ENCODE measurements around the gene CNTROB. TPM values are rescaled to one million over a fixed set of nuclear protein-coding genes. Genes with fewer than 3 reads are reported as not detected.

The CNTROB gene
- total RNA-seq, 2 donors from 2014 or later, result 23.9 to 40.6 TPM

DNA sequence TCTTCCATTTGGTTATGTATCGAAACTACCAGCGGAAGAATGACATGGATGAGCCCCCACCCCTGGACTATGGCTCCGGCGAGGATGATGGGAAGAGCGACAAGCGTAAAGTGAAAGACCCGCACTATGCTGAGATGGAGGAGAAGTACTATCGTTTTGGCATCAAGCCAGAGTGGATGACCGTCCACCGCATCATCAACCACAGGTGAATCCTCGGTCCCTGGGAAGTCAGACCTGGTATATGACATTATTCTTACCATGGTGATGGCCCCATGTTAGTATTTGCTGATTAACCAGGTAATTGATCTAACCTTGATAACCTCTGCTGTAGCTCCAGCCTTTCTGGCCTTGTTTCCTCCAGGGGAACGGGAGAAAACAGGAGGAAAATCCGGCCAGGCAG lies 34.9 kb upstream of the CNTROB start:
- TF ChIP-seq, protein P1, sequence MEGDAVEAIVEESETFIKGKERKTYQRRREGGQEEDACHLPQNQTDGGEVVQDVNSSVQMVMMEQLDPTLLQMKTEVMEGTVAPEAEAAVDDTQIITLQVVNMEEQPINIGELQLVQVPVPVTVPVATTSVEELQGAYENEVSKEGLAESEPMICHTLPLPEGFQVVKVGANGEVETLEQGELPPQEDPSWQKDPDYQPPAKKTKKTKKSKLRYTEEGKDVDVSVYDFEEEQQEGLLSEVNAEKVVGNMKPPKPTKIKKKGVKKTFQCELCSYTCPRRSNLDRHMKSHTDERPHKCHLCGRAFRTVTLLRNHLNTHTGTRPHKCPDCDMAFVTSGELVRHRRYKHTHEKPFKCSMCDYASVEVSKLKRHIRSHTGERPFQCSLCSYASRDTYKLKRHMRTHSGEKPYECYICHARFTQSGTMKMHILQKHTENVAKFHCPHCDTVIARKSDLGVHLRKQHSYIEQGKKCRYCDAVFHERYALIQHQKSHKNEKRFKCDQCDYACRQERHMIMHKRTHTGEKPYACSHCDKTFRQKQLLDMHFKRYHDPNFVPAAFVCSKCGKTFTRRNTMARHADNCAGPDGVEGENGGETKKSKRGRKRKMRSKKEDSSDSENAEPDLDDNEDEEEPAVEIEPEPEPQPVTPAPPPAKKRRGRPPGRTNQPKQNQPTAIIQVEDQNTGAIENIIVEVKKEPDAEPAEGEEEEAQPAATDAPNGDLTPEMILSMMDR (IDR thresholded peaks at IDR 0.05), result no peak
- Histone ChIP-seq H3K36me3 (peaks cover 20% of the 10 kb centered on the region), H3K4me1 (no peaks in the 10 kb centered on the region), H3K9ac (ENCODE audit: low read depth in 2 of 2, low read length in 2 of 2) (no peak overlapping the region), H3K27ac (no peak overlapping the region), H3K4me3 (no peak overlapping the region), H3K9me3 (no peaks in the 10 kb centered on the region), H3K27me3 (no peaks in the 10 kb centered on the region)
- intact Hi-C loops (cut with DNase I), result no loop called here
- no peak for DNase-seq

DNA sequence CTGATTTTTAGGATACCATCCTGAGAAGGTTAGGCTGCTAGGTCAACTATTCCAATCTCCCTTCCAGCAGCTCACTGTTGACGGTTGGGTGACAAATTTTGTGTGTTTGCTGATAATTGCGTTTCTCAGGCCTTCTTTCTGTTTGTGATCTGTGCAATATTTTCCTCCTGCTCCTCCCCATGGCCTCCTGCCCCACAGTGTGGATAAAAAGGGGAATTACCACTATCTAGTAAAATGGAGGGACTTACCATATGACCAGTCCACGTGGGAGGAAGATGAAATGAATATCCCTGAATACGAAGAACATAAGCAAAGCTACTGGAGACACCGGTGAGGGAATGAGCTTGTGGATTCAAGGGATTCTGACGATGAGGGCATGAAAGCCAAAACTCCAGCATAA lies 34.2 kb upstream of the CNTROB start:
- no peak overlapping the region for H3K27ac ChIP-seq

DNA sequence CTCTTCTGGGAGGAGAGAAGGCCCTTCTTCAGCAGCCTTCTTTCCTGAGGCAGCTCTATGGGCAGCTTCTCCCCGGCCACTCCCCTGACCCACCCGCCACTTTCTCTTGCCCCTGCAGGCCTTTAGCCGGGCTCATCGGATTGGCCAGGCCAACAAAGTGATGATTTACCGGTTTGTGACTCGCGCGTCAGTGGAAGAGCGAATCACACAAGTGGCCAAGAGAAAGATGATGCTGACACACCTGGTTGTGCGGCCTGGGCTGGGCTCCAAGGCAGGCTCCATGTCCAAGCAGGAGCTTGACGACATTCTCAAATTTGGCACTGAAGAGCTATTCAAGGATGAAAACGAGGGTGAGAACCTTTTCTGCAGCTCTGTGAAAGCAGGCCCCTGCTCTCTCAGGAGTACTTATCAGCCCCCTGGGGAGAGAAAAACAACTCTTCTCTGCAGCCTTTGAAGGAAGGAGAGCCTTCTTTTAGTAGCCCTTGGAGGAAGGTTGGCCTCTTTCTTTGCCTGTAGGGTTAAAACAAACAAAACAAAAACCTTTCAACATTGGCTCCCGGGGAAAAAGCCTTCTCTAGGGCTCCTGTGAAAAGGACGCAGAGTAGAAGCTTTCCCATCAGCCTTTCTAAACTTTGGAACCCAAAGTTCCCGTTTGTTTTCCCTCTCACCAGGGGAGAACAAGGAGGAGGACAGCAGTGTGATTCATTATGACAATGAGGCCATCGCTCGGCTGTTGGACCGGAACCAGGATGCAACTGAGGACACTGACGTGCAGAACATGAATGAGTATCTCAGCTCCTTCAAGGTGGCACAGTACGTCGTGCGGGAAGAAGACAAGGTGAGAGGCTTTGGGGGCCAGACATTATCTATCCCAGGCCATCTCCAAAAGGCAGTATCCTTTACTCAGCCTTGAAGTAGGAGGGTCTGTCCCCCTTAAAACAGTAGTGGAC lies 28.6 kb upstream of the CNTROB start:
- no peak overlapping the region for H3K27ac ChIP-seq
- no peaks in the 10 kb centered on the region for H3K9me3 ChIP-seq
- TF ChIP-seq, protein P1 (IDR thresholded peaks at IDR 0.05), result no peak
- DNase-seq, result no peak
- no peak overlapping the region for H3K4me3 ChIP-seq
- intact Hi-C loops (cut with DNase I), result loop anchor here (10.0 kb wide), 1 partner anchor 159 kb away; no protein-coding TSS in a partner anchor
- H3K27me3 ChIP-seq, result no peaks in the 10 kb centered on the region
- no peaks in the 10 kb centered on the region for H3K4me1 ChIP-seq
- peaks cover 34% of the 10 kb centered on the region for H3K36me3 ChIP-seq
- no peak overlapping the region for H3K9ac ChIP-seq (ENCODE audit: low read depth in 2 of 2, low read length in 2 of 2)

More for the DNA sequence above, 34.2 kb upstream of the CNTROB start:
- H3K27me3 ChIP-seq, result no peaks in the 10 kb centered on the region
- no peak for DNase-seq
- H3K36me3 ChIP-seq, result peaks cover 20% of the 10 kb centered on the region
- no peak overlapping the region for H3K9ac ChIP-seq (ENCODE audit: low read depth in 2 of 2, low read length in 2 of 2)
- intact Hi-C loops (cut with DNase I), result no loop called here
- TF ChIP-seq, protein P1 (IDR thresholded peaks at IDR 0.05), result peak; percentile 42
- H3K9me3 ChIP-seq, result no peaks in the 10 kb centered on the region
- H3K4me3 ChIP-seq, result no peak overlapping the region
- H3K4me1 ChIP-seq, result no peaks in the 10 kb centered on the region

DNA sequence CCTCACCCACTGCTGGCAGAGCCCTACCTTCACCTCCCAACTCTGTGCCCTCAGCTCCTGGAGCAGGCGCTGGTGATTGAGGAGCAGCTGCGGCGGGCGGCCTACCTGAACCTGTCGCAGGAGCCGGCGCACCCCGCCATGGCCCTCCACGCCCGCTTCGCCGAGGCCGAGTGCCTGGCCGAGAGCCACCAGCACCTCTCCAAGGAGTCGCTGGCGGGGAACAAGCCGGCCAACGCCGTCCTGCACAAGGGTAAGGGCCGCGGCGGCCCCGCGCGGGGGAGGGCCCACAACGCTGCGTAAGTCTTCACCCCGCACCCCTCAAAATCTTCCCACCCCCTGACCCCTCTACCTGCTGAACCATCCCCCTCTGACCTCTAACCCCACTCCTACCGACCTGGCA lies 22.9 kb upstream of the CNTROB start:
- no peaks in the 10 kb centered on the region for H3K27me3 ChIP-seq
- intact Hi-C loops (cut with DNase I), result loop anchor here (10.0 kb wide), 1 partner anchor 164 kb away; no protein-coding TSS in a partner anchor
- peaks cover 14% of the 10 kb centered on the region for H3K36me3 ChIP-seq

DNA sequence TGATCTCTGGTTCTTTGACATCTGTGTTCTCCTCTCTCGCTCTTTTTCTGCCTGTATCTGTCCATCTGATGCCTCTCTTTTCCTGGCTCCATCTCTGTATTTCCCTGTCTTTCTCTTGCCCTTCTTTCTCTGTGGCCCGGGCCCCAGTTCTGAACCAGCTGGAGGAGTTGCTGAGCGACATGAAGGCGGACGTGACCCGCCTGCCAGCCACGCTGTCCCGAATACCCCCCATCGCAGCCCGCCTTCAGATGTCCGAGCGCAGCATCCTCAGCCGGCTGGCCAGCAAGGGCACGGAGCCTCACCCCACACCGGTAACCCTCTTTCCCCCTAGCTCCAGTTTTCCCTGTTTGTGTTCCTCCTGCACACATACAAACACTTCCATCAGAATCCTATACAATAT lies 21.7 kb upstream of the CNTROB start:
- intact Hi-C loops (cut with DNase I), result loop anchor here (5.0 kb wide), 1 partner anchor 132 kb away; no protein-coding TSS in a partner anchor
- peaks cover 9% of the 10 kb centered on the region for H3K4me1 ChIP-seq
- TF ChIP-seq, protein P1 (IDR thresholded peaks at IDR 0.05), result no peak
- H3K27ac ChIP-seq, result no peak overlapping the region
- H3K9ac ChIP-seq (ENCODE audit: low read depth in 2 of 2, low read length in 2 of 2), result no peak overlapping the region
- no peaks in the 10 kb centered on the region for H3K9me3 ChIP-seq
- no peak overlapping the region for H3K4me3 ChIP-seq
- peaks cover 14% of the 10 kb centered on the region for H3K36me3 ChIP-seq
- no peak for DNase-seq
- no peaks in the 10 kb centered on the region for H3K27me3 ChIP-seq

More for the DNA sequence above, 22.9 kb upstream of the CNTROB start:
- H3K4me3 ChIP-seq, result no peak overlapping the region
- H3K9me3 ChIP-seq, result no peaks in the 10 kb centered on the region
- H3K27ac ChIP-seq, result no peak overlapping the region
- DNase-seq, result no peak
- H3K4me1 ChIP-seq, result no peaks in the 10 kb centered on the region
- H3K9ac ChIP-seq (ENCODE audit: low read depth in 2 of 2, low read length in 2 of 2), result no peak overlapping the region
- TF ChIP-seq, protein P1 (IDR thresholded peaks at IDR 0.05), result no peak

Data from colonic mucosa (tissue), 4 donors.